NB4 (cell line): Measurements from ENCODE around the gene TMEM47.
A peak's percentile ranks its signal among the peaks of the same experiment; 100 is the strongest.

Experiments used
- DNase-seq: peaks from one replicate; pipeline ENCODE4 v3.0.0; 2010; ENCODE audit warnings: low read depth
- H3K4me3 ChIP-seq: one replicate; pipeline ENCODE4 v1.5.1; 2011; ENCODE audit warnings: mild to moderate bottlenecking, low read depth, low read length, moderate library complexity
- CTCF ChIP-seq: IDR thresholded peaks from one replicate; pipeline ENCODE4 v1.5.1; 2012; ENCODE audit warnings: low read depth, low read length
- MAX ChIP-seq: IDR thresholded peaks from 2 replicates; pipeline ENCODE4 v1.6.1; 2011; ENCODE audit warnings: low read depth, low read length
- MYC ChIP-seq: IDR thresholded peaks from 2 replicates; pipeline ENCODE4 v1.6.1; 2011; ENCODE audit warnings: low read depth, low read length
- POLR2A ChIP-seq: IDR thresholded peaks from 2 replicates; pipeline ENCODE4 v1.6.1; 2011; ENCODE audit warnings: mild to moderate bottlenecking; ENCODE audit not compliant: insufficient read length; ENCODE audit errors: extremely low read depth

TMEM47 gene

GRCh38 chrX:34655501-34656455, 1.3 kb downstream of the TMEM47 start:
- H3K4me3 ChIP-seq: no peak overlapping the region
- DNase-seq: no peak
- no peak for TF ChIP-seq POLR2A
- TF ChIP-seq MAX: no peak
- no peak for TF ChIP-seq CTCF
- no peak for TF ChIP-seq MYC

- no peak overlapping the region for H3K4me3 ChIP-seq
- DNase-seq: no peak
- no peak for TF ChIP-seq MAX
- TF ChIP-seq MYC: no peak
- TF ChIP-seq POLR2A: no peak
- TF ChIP-seq CTCF: no peak
Measured at GRCh38 chrX:34654696-34655490, 2.2 kb downstream of the TMEM47 start.

GRCh38 chrX:34653811-34654210, 3.3 kb downstream of the TMEM47 start:
- no peak for DNase-seq
- H3K4me3 ChIP-seq: no peak overlapping the region
- TF ChIP-seq POLR2A (no peak), CTCF (no peak), MAX (no peak), MYC (no peak)

GRCh38 chrX:34642849-34643248, 14.2 kb downstream of the TMEM47 start:
- TF ChIP-seq POLR2A (no peak), MYC (no peak), CTCF (no peak), MAX (no peak)
- H3K4me3 ChIP-seq: no peak overlapping the region

GRCh38 chrX:34638116-34638515, 19.0 kb downstream of the TMEM47 start:
- TF ChIP-seq POLR2A (no peak), MAX (no peak), MYC (no peak), CTCF (no peak)
- peak; percentile 33 for DNase-seq
- no peak overlapping the region for H3K4me3 ChIP-seq

More at GRCh38 chrX:34642849-34643248, 14.2 kb downstream of the TMEM47 start:
- DNase-seq: no peak
